GM23248 (cell line): Measurements from ENCODE around the gene RUNDC1.

Experiments
- EZH2 ChIP-seq: fragments of 200-600 bp; sonication (generic); IDR thresholded peaks from 2 replicates; pipeline ENCODE4 v1.6.1; 2018; ENCODE audit warnings: antibody characterized with exemption, mild to moderate bottlenecking; ENCODE audit not compliant: insufficient read depth, poor library complexity, severe bottlenecking
- EZH2phosphoT487 ChIP-seq: fragments of 200-600 bp; sonication (generic); IDR thresholded peaks from 2 replicates; pipeline ENCODE4 v1.6.1; 2018; ENCODE audit warnings: antibody characterized with exemption, moderate library complexity, mild to moderate bottlenecking, low read depth; ENCODE audit not compliant: insufficient read depth

DNA sequence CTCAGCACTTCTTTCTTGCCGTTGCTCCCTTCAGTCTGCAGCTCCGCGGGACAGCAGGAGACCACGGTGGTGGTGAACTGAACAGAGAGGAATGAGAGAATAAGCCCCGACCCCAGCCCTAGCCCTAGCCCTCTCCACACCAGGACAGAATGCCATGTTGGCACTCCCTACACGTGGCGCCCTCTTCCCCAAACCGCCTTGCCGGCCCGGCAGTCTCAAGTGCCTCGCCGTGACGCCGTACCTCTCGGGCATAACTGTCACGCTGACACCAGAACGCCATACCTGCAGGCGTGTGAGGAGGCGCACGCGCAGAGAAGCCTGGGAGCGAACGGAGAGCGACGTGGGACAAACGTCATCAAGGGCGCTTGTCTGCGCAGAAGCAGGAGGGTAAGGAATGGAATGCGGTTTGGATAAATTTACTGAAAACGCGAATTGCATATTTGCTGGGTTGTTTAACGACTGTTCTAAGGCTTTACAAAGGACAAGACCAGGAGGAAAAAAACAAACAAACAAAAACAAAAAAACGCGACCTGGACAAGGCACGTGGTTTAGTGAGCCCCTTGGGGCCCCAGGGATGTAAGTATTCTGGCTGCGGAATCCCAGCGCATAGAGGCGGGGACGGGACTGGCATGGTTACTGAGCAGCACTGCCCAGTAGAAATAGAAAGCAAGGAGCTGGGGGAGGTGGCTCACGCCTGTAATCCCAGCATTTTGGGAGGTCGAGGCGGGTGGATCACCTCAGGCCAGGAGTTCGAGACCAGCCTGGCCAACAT lies 16.0 kb upstream of the RUNDC1 start, which contains the start of gene AARSD1:
- TF ChIP-seq EZH2phosphoT487 (no peak), EZH2 (no peak)
